Esophagus squamous epithelium (tissue), 5 donors: ENCODE results near the gene IMMT. TPM values are rescaled to one million over a fixed set of nuclear protein-coding genes. Genes with fewer than 3 reads are reported as not detected.

Source experiments
- DNase-seq: peaks from one replicate; lab custom pipeline; 2025; lab: John Stamatoyannopoulos, UW
- H3K27ac ChIP-seq, 4 donors: fragments of 200-600 bp; sonication (generic); one replicate each; pipeline ENCODE4 v1.5.1; 2016 to 2019; ENCODE audit warnings: mild to moderate bottlenecking in 1 of 4
- H3K27me3 ChIP-seq, 4 donors: fragments of 200-600 bp; sonication (generic); 1 replicate in 3 of 4; 2 replicates in 1 of 4; pipeline versions ENCODE4 v1.5.1 to v1.6.0; 2017 to 2021; ENCODE audit warnings: antibody characterized with exemption in 1 of 4
- H3K36me3 ChIP-seq, 3 donors: fragments of 200-600 bp; sonication (generic); one replicate each; pipeline ENCODE4 v1.5.1; 2016 to 2019
- H3K4me1 ChIP-seq, 3 donors: fragments of 200-600 bp; sonication (generic); one replicate each; pipeline ENCODE4 v1.5.1; 2017 to 2019
- H3K4me3 ChIP-seq, 4 donors: fragments of 200-600 bp; sonication (generic); 1 replicate in 3 of 4; 2 replicates in 1 of 4; pipeline ENCODE4 v1.5.1; 2016 to 2019; ENCODE audit warnings: mild to moderate bottlenecking in 2 of 4, moderate library complexity in 1 of 4
- H3K9me3 ChIP-seq, 3 donors: fragments of 200-600 bp; sonication (generic); one replicate each; pipeline ENCODE4 v1.5.1; 2016 to 2019
- CTCF ChIP-seq, 6 experiments: fragments of 450-650 bp in 4 of 6; fragments of 200-600 bp in 2 of 6; sonication (generic) in 2 of 6; IDR thresholded peaks; one replicate each; pipeline ENCODE4 v1.5.1; 2016 to 2019; ENCODE audit warnings: antibody characterized with exemption in 6 of 6, mild to moderate bottlenecking in 4 of 6, moderate library complexity in 4 of 6
- POLR2A ChIP-seq, 4 donors: fragments of 450-650 bp; IDR thresholded peaks; one replicate each; pipeline ENCODE4 v1.6.1; 2017; ENCODE audit warnings: antibody characterized with exemption in 4 of 4, mild to moderate bottlenecking in 4 of 4, moderate library complexity in 3 of 4
- WGBS, 2 donors: methylation state at CpG; one replicate each; pipeline ENCODE4 v1.1.5; 2018; 5-methylcytosine and 5-hydroxymethylcytosine counted together
- intact Hi-C: fragments of 100-400 bp; cut with DNase I; formaldehyde crosslinking; loops from one replicate; pipeline ENCODE4 v1.15.0; 2022
- total RNA-seq, 4 donors: library from RNA; depleted of rRNA; stranded (reverse); fragments of >200 nt; gene quantifications; one replicate each; pipeline ENCODE4 v1.1.0, GENCODE V29; 2016
- donor health status: DM: yes; HTN: yes; CAD: no.

The IMMT gene
- total RNA-seq, 4 donors from 2014 or later = 40.1 to 55.1 (median 49.0) TPM

GRCh38 chr2:86226636-86227520 lies 31.6 kb upstream of the IMMT start:
- Histone ChIP-seq H3K36me3 (no peaks in the 10 kb centered on the region), H3K27ac (peak overlapping the region in 2 of 4 donors; percentile 21 to 87), H3K4me3 (no peak overlapping the region), H3K4me1 (peaks cover 8 to 58% (median 34%) of the 10 kb centered on the region in 3 donors), H3K9me3 (no peaks in the 10 kb centered on the region), H3K27me3 (no peaks in the 10 kb centered on the region)
- no peak for DNase-seq
- TF ChIP-seq CTCF (IDR thresholded peaks at IDR 0.05) (no peak), POLR2A (IDR thresholded peaks at IDR 0.05) (no peak)
- 95% methylated on average over 5 to 6 of the region's 9 CpGs for WGBS, 2 donors
- intact Hi-C loops = no loop called here

- no peaks in the 10 kb centered on the region for H3K36me3 ChIP-seq
- DNase-seq = no peak
- H3K9me3 ChIP-seq = no peaks in the 10 kb centered on the region
- peak overlapping the region; percentile 27 to 88 (median 88) for H3K27ac ChIP-seq
- H3K4me1 ChIP-seq = peaks cover 8 to 66% (median 36%) of the 10 kb centered on the region in 3 donors
- H3K27me3 ChIP-seq = no peaks in the 10 kb centered on the region
- no peak for TF ChIP-seq POLR2A (IDR thresholded peaks at IDR 0.05)
- TF ChIP-seq CTCF (IDR thresholded peaks at IDR 0.05) = no peak
- intact Hi-C loops = no loop called here
- WGBS, 2 donors = 62 to 85% methylated on average over 4 of the region's 4 CpGs
- no peak overlapping the region for H3K4me3 ChIP-seq
These were observed 30.8 kb upstream of the IMMT start for GRCh38 chr2:86226070-86226469.

- Histone ChIP-seq H3K4me1 (peaks cover 8 to 71% (median 36%) of the 10 kb centered on the region in 3 donors), H3K9me3 (no peaks in the 10 kb centered on the region), H3K4me3 (peak overlapping the region in 1 of 4 donors; percentile 23), H3K27ac (peak overlapping the region; percentile 62 to 88 (median 88)), H3K36me3 (no peaks in the 10 kb centered on the region), H3K27me3 (no peaks in the 10 kb centered on the region)
- 8% methylated on average over 6 of the region's 6 CpGs; no CpG with 5 or more reads in 1 of the 2 donors for WGBS, 2 donors
- intact Hi-C loops = no loop called here
- DNase-seq = no peak
- TF ChIP-seq POLR2A (IDR thresholded peaks at IDR 0.05) (peak in 1 of 4 donors; percentile 28), CTCF (IDR thresholded peaks at IDR 0.05) (peak in 1 of 6 experiments; percentile 13)
These were observed 30.3 kb upstream of the IMMT start for GRCh38 chr2:86225581-86225980.

- Histone ChIP-seq H3K4me3 (peak overlapping the region in 1 of 4 donors; percentile 23), H3K27ac (peak overlapping the region; percentile 62 to 88 (median 88)), H3K9me3 (no peaks in the 10 kb centered on the region), H3K4me1 (peaks cover 8 to 72% (median 36%) of the 10 kb centered on the region in 3 donors), H3K27me3 (no peaks in the 10 kb centered on the region), H3K36me3 (no peaks in the 10 kb centered on the region)
- WGBS, 2 donors = 64 to 85% methylated on average over 7 to 9 of the region's 9 CpGs
- DNase-seq = no peak
- intact Hi-C loops = loop anchor here (5.0 kb wide), 1 partner anchor 143 kb away; no protein-coding TSS in a partner anchor
- TF ChIP-seq CTCF (IDR thresholded peaks at IDR 0.05) (no peak), POLR2A (IDR thresholded peaks at IDR 0.05) (no peak)
These were observed 29.5 kb upstream of the IMMT start for GRCh38 chr2:86224645-86225355.
